GM21367 (cell line): ENCODE measurements around the gene BRMS1L.

Experiments used
- ATAC-seq: cut with Tn5 transposase; IDR thresholded peaks from one replicate; pipeline ENCODE4 v1.9.1; 2021; ENCODE audit not compliant: unreplicated experiment

Gene BRMS1L

DNA sequence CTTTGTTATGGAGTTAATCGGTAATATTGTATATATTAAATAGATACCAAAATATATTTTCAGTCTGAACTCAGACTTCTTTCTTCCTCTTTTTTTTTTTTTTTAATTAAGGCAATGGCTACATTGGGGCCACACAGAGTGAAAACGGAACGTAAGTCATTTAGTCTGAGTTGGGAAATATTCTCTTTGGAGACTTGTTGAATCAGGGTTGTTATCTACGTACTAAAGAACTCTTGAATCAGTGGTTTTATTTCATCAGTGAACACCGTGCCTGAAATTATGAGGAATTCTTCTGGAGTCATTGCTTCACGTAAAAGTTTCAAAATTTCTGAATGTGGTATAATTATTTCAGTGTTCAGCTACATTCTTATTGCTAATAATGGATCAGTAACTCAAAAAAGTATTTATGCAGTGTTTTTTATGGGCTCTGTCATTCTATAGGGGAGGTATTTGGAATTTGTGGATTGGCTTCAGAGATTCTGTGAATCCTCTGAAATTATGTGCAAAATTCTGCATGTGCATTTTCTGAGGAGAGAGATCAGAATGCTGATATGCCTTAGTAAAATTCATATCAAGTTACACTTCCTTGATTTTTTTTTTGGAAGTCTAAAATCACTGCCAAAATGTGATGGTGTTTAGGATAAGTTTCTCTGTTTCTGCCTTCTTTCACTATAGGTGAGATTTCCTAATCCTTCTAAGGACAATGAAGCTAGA is 39.6 kb downstream of the BRMS1L start:
- no peak for ATAC-seq

DNA sequence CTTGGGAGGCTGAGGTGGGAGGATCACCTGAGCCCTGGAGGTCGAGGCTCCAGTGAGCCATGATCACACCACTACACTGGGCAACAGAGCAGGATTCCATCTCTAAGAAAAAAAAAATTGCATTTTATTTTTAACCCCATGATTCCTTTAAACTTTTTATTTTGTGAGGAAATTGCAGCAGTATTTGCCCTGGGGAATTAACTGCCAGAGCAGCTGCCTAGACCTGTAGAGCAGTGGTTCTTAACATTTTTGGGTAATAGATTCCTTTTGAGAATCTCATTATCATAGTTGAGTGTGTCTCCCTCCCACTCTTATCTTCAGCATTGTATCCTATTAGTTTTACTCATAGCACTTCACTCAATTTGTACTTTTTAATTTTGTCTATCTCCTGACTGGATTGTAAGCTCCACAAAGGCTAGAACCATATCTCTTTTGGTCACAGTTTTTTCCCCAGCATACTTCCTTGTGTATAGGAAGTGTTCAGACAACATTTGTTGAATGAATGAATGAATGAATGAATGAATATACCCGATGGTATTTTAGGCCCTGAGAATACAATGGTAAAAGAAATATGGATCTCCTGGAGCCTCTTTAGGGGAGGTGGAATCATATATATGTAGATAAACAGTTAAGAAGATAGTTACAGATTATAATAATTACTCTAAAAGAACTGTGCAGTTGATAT is 40.6 kb downstream of the BRMS1L start:
- no peak for ATAC-seq

DNA sequence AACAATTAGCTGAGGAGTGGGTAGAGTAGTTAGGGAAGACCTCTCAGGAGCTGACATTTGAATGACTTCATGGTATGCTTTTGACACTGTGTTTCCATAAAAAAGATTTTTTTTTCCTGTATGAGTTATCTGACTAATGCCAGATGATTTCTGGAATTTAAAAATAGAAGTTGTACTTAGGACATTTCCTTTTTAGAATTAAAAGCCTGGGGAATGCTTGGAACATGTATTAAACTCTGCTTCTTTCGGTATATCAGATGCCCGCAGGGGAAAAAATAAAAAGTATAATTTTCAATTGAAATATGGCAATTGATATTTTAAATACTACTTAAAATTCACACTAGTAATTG is 41.1 kb downstream of the BRMS1L start:
- no peak for ATAC-seq

- no peak for ATAC-seq
Observed at GRCh38 chr14:35875296-35875695, 49.2 kb downstream of the BRMS1L start.

GRCh38 chr14:35877276-35877675 is 51.1 kb downstream of the BRMS1L start:
- ATAC-seq = no peak

DNA sequence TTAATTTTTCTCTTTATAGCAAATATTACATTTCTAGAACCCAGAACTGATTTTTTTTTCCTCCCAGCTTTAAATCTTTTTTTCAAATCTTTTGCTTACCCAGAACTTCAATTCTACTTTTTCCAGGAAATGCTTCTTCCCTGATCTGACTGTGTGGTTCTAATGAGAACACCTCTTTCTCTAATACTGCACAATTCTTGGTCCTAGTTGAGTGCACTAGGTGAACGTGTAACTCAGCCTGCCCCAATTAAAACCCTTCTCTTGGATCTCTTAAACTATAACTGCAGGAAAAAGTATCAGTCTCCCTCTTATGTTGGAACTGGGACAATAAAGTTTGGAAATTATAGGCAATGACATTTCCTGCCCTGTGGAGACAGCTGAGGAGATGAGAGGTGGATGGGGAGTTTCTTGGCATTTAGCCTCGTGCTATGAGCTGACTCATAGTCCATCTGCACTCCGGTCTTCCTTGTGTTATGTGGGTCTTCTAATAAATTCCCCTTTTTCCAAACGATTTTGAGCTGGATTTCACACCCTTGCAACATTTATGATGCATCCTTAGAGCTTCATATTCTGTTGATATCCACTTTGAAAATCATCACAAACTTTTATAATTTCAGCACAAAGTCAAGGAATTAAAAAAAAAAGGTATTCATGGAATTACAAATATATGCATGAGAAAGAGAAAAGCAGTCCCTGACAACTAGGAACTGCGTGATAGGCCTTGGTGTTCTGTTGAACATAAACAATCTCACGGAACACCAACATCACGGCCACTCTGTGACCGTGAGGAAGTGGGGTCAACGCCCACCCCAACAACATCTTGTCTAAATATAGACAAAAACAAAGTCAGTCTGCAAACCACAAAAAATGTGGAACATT is 52.4 kb downstream of the BRMS1L start:
- ATAC-seq = no peak

DNA sequence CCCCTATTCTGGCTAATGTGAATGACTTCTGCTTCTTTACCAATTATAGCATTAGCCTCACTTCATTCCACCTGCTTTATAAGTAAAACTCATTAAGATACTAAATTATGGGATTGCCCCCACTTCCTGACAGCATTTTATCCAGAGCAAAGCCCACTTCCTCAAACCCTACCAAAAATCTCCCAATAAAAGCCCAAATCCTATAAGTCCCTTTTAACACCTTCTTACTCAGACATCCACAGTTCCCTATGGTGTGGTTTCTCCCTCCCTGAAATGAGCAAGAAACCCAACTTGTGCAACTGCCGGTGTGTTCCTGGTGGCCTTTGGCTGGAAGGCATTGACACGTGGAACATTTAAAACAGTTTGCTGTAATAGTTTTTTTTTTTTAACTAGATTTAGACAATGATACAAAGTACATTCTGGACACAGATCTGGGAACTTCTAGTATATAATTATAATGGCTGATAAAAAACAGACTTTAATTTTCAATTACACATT is 53.1 kb downstream of the BRMS1L start:
- no peak for ATAC-seq

- no peak for ATAC-seq
Observed at GRCh38 chr14:35879654-35880249, 53.6 kb downstream of the BRMS1L start.

GRCh38 chr14:35881280-35881679 is 55.1 kb downstream of the BRMS1L start:
- ATAC-seq = no peak

- no peak for ATAC-seq
Observed at GRCh38 chr14:35883677-35884293, 57.6 kb downstream of the BRMS1L start.

GRCh38 chr14:35890308-35890707 is 64.2 kb downstream of the BRMS1L start:
- no peak for ATAC-seq

DNA sequence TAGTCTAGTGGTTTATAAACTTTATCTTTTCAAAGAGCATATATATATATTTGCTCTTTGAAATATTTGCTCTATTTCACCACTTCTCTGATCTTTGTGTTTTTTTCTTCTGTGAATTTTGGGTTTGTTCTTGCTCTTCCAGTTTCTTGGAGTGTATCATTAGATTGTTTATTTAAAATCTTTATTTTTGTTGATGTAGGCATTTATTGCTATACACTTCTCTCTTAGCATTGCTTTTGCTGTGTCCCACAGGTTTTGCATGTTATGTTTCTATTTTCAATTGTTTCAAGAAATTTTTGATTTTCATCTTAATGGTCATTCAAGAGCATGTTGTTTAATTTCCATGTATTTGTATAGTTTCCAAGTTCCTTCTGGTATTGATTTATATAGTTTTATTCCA is 69.1 kb downstream of the BRMS1L start:
- ATAC-seq = no peak

GRCh38 chr14:35897616-35898111 is 71.5 kb downstream of the BRMS1L start:
- ATAC-seq = no peak

GRCh38 chr14:35898217-35898775 is 72.2 kb downstream of the BRMS1L start:
- no peak for ATAC-seq

DNA sequence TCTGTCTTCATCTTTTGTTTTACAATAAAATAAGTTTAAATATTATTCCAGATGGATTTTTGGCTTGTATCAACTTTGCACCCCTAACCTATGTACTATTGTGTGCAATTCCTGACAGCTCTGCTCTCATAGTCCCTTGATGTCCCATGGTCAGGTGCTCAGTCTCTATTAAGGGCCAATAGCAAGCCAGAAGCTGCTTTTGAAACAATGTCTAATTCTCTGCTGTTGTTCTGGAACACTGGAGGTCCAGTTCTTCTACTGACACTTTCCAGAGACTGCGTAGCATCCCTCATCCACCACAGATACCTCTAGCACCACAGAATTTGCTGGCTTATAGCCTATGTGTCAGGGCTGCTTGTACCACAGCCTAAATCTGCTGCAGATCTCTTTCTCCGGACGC is 74.6 kb downstream of the BRMS1L start:
- no peak for ATAC-seq

GRCh38 chr14:35909665-35910064 is 83.5 kb downstream of the BRMS1L start:
- ATAC-seq = no peak

- no peak for ATAC-seq
Observed at GRCh38 chr14:35910191-35910590, 84.1 kb downstream of the BRMS1L start.

GRCh38 chr14:35911097-35911496 is 85.0 kb downstream of the BRMS1L start:
- ATAC-seq = no peak

DNA sequence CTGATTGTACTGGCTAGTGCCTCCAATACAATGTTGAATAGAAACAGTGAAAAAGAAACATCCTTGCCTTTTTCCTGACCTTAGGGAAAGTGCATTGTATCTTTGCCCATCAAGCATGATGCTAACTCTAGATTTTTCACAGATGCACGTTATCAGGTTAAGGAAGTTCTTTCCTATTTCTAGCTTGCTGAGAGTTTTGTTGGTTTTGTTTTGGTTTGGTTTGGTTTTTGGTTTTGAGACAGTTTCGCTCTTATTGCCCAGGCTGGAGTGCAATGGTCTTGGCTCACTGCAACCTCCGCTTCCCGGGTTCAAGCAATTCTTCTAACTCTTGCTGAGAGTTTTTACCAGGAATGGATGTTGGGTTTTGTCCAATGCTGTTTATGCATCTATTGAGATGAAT is 89.0 kb downstream of the BRMS1L start:
- no peak for ATAC-seq

- ATAC-seq = no peak
Observed at GRCh38 chr14:35915775-35916174, 89.6 kb downstream of the BRMS1L start.
